MCF 10A (cell line): ENCODE measurements around the gene ALG1L2. TPM values are rescaled to one million over a fixed set of nuclear protein-coding genes. Genes with fewer than 3 reads are reported as not detected.
"Not testable (repeated sequence)": the region's sequence is repeated elsewhere in the genome, so short reads cannot be mapped to it uniquely, and the experiment has no call there.

Experiments used
- BruUV-seq: library from RNA; stranded (reverse); fragments of 400-500 nt; replicated peaks from 2 replicates; lab custom pipeline; 2021; lab: Mats Ljungman, UMichigan
- CTCF ChIA-PET: fragments of 300-600 bp; sonication (Branson Sonifier 250); formaldehyde crosslinking; extraction: SDS; loops from one replicate; lab custom pipeline; 2021; ENCODE audit warnings: antibody characterized with exemption, inconsistent platforms; lab: Yijun Ruan, JAX
- POLR2A ChIA-PET: fragments of 300-600, 350-650 bp; sonication (Branson Sonifier 250); formaldehyde crosslinking; extraction: SDS; loops from one replicate; lab custom pipeline; 2020; ENCODE audit warnings: antibody characterized with exemption, inconsistent platforms; lab: Yijun Ruan, JAX
- DNase-seq: peaks from one replicate; pipeline ENCODE4 v3.0.0-alpha.2; 2018; ENCODE audit not compliant: unreplicated experiment
- H3K27ac Mint-ChIP-seq: one replicate; pipeline ENCODE4 v1.8.0; 2022; ENCODE audit warnings: mild to moderate bottlenecking, low read depth, mixed read lengths; ENCODE audit not compliant: unreplicated experiment
- H3K27me3 Mint-ChIP-seq: one replicate; pipeline ENCODE4 v1.8.0; 2022; ENCODE audit warnings: mixed read lengths; ENCODE audit not compliant: insufficient read depth, unreplicated experiment
- H3K36me3 Mint-ChIP-seq: one replicate; pipeline ENCODE4 v1.8.0; 2022; ENCODE audit warnings: mild to moderate bottlenecking, moderate library complexity, mixed read lengths; ENCODE audit not compliant: insufficient read depth, unreplicated experiment
- H3K4me1 Mint-ChIP-seq: one replicate; pipeline ENCODE4 v1.8.0; 2022; ENCODE audit warnings: mixed read lengths; ENCODE audit not compliant: insufficient read depth, unreplicated experiment
- H3K4me3 Mint-ChIP-seq: one replicate; pipeline ENCODE4 v1.8.0; 2022; ENCODE audit warnings: mild to moderate bottlenecking, moderate library complexity, mixed read lengths; ENCODE audit not compliant: unreplicated experiment
- H3K9me3 Mint-ChIP-seq: one replicate; pipeline ENCODE4 v1.8.0; 2022; ENCODE audit warnings: mixed read lengths; ENCODE audit not compliant: unreplicated experiment
- intact Hi-C: fragments of 100-400 bp; cut with micrococcal nuclease; formaldehyde crosslinking; loops from 2 replicates; pipeline ENCODE4 v1.14.1; 2022
- total RNA-seq: library from RNA; stranded (reverse); gene quantifications from 2 replicates; pipeline ENCODE4 v1.2.3, GENCODE V29; 2022

Gene ALG1L2
- total RNA-seq, 1 experiment from 2014 or later: not detected

- H3K36me3 Mint-ChIP-seq, POLR2A ChIA-PET, BruUV-seq, intact Hi-C loops, H3K27ac Mint-ChIP-seq, CTCF ChIA-PET, H3K4me3 Mint-ChIP-seq, H3K4me1 Mint-ChIP-seq, H3K9me3 Mint-ChIP-seq, DNase-seq: not testable (repeated sequence)
- peaks cover 69% of the 10 kb centered on the region for H3K27me3 Mint-ChIP-seq
Measured at GRCh38 chr3:130122891-130123775, 41.5 kb downstream of the ALG1L2 start.

- H3K9me3 Mint-ChIP-seq, H3K4me3 Mint-ChIP-seq, BruUV-seq, DNase-seq, intact Hi-C loops, POLR2A ChIA-PET, H3K27ac Mint-ChIP-seq, H3K36me3 Mint-ChIP-seq, H3K4me1 Mint-ChIP-seq: not testable (repeated sequence)
- peaks cover 46% of the 10 kb centered on the region for H3K27me3 Mint-ChIP-seq
- CTCF ChIA-PET: interaction anchor here (0.6 kb wide), 1 partner anchor 131 kb away, joined by 3 read pairs; no protein-coding TSS in a partner anchor
Measured at GRCh38 chr3:130125406-130125805, 43.8 kb downstream of the ALG1L2 start.

GRCh38 chr3:130136337-130136736 lies 54.7 kb downstream of the ALG1L2 start:
- CTCF ChIA-PET, H3K9me3 Mint-ChIP-seq: not testable (repeated sequence)

GRCh38 chr3:130137685-130138084 lies 56.1 kb downstream of the ALG1L2 start:
- intact Hi-C loops, H3K27ac Mint-ChIP-seq, POLR2A ChIA-PET, H3K9me3 Mint-ChIP-seq, BruUV-seq, CTCF ChIA-PET, H3K4me1 Mint-ChIP-seq, H3K36me3 Mint-ChIP-seq, DNase-seq, H3K4me3 Mint-ChIP-seq: not testable (repeated sequence)
- peaks cover 36% of the 10 kb centered on the region for H3K27me3 Mint-ChIP-seq

More at GRCh38 chr3:130136337-130136736, 54.7 kb downstream of the ALG1L2 start:
- intact Hi-C loops, H3K4me1 Mint-ChIP-seq, H3K4me3 Mint-ChIP-seq, BruUV-seq, H3K27ac Mint-ChIP-seq, H3K36me3 Mint-ChIP-seq, POLR2A ChIA-PET, DNase-seq: not testable (repeated sequence)
- peaks cover 36% of the 10 kb centered on the region for H3K27me3 Mint-ChIP-seq

- peaks cover 37% of the 10 kb centered on the region for H3K27me3 Mint-ChIP-seq
- CTCF ChIA-PET, intact Hi-C loops, H3K27ac Mint-ChIP-seq, H3K4me3 Mint-ChIP-seq, H3K9me3 Mint-ChIP-seq, DNase-seq, H3K4me1 Mint-ChIP-seq, H3K36me3 Mint-ChIP-seq, BruUV-seq, POLR2A ChIA-PET: not testable (repeated sequence)
Measured at GRCh38 chr3:130138992-130139391, 57.4 kb downstream of the ALG1L2 start.

GRCh38 chr3:130140756-130141155 lies 59.1 kb downstream of the ALG1L2 start:
- DNase-seq, intact Hi-C loops, H3K36me3 Mint-ChIP-seq, H3K27ac Mint-ChIP-seq, CTCF ChIA-PET, H3K4me1 Mint-ChIP-seq, H3K9me3 Mint-ChIP-seq, BruUV-seq, H3K4me3 Mint-ChIP-seq, POLR2A ChIA-PET: not testable (repeated sequence)
- peaks cover 52% of the 10 kb centered on the region for H3K27me3 Mint-ChIP-seq
